PC-9 (cell line): ENCODE results near the gene JARID2. TPM values are rescaled to one million over a fixed set of nuclear protein-coding genes. Genes with fewer than 3 reads are reported as not detected.

Experiments
- BruUV-seq: library from RNA; stranded (reverse); fragments of 400-500 nt; replicated peaks from 2 replicates; lab custom pipeline; 2021; lab: Mats Ljungman, UMichigan
- CTCF ChIA-PET: fragments of 300-600 bp; sonication (Branson Sonifier 250); formaldehyde crosslinking; loops from one replicate; lab custom pipeline; 2022; ENCODE audit warnings: antibody characterized with exemption; lab: Charles Lee
- POLR2A ChIA-PET: fragments of 300-600 bp; sonication (Branson Sonifier 250); formaldehyde crosslinking; loops from one replicate; lab custom pipeline; 2022; ENCODE audit warnings: antibody characterized with exemption; ENCODE audit not compliant: unreplicated experiment; lab: Charles Lee
- DNase-seq, 2 experiments: peaks; one replicate each; pipeline versions ENCODE4 v3.0.0 to v3.0.0-alpha.2; 2015 to 2022; ENCODE audit warnings: mixed read lengths in 1 of 2
- H2AFZ ChIP-seq: fragments of 200-600 bp; sonication (generic); 2 replicates; pipeline ENCODE4 v1.8.1; 2017; ENCODE audit warnings: antibody characterized with exemption
- H3F3A ChIP-seq: fragments of 200-600 bp; sonication (generic); 2 replicates; pipeline ENCODE4 v1.8.1; 2017; ENCODE audit warnings: antibody characterized with exemption, mild to moderate bottlenecking, low read depth; ENCODE audit not compliant: insufficient read depth
- H3K27ac ChIP-seq: fragments of 200-600 bp; sonication (generic); 2 replicates; pipeline ENCODE4 v1.6.1; 2016; ENCODE audit warnings: mixed run types
- H3K27me3 ChIP-seq: fragments of 200-600 bp; sonication (generic); 2 replicates; pipeline ENCODE4 v1.6.1; 2016; ENCODE audit warnings: low read depth, mixed run types; ENCODE audit not compliant: insufficient read depth
- H3K36me3 ChIP-seq: fragments of 200-600 bp; sonication (generic); 2 replicates; pipeline ENCODE4 v1.6.1; 2016; ENCODE audit warnings: low read depth, mixed run types
- H3K4me1 ChIP-seq: fragments of 200-600 bp; sonication (generic); replicated peaks from 2 replicates; pipeline ENCODE4 v1.6.1; 2016; ENCODE audit warnings: mixed run types; ENCODE audit not compliant: insufficient read depth
- H3K4me2 ChIP-seq: fragments of 200-600 bp; sonication (generic); 2 replicates; pipeline ENCODE4 v1.6.1; 2017; ENCODE audit warnings: mixed run types
- H3K4me3 ChIP-seq: fragments of 200-600 bp; sonication (generic); 2 replicates; pipeline ENCODE4 v1.6.1; 2016; ENCODE audit warnings: mixed run types
- H3K79me2 ChIP-seq: fragments of 200-600 bp; sonication (generic); 2 replicates; pipeline ENCODE4 v1.6.1; 2017; ENCODE audit warnings: low read depth, mixed run types
- H3K9me2 ChIP-seq: fragments of 200-600 bp; sonication (generic); 2 replicates; pipeline ENCODE4 v1.8.1; 2017; ENCODE audit warnings: mild to moderate bottlenecking; ENCODE audit not compliant: insufficient read depth
- H3K9me3 ChIP-seq: fragments of 200-600 bp; sonication (generic); 2 replicates; pipeline ENCODE4 v1.8.1; 2016; ENCODE audit warnings: low read depth; ENCODE audit not compliant: insufficient read depth
- H4K20me1 ChIP-seq: fragments of 200-600 bp; sonication (generic); 2 replicates; pipeline ENCODE4 v1.8.1; 2017; ENCODE audit not compliant: insufficient read depth
- CTCF ChIP-seq: fragments of 200-600 bp; sonication (generic); conservative IDR thresholded peaks from 2 replicates; pipeline ENCODE4 v1.6.1; 2017; ENCODE audit warnings: mixed run types, antibody characterized with exemption, mild to moderate bottlenecking, moderate library complexity
- EZH2 ChIP-seq: fragments of 200-600 bp; sonication (generic); IDR thresholded peaks from 2 replicates; pipeline ENCODE4 v1.8.0; 2017; ENCODE audit warnings: antibody characterized with exemption, low read depth
- intact Hi-C: fragments of 100-400 bp; cut with micrococcal nuclease; formaldehyde crosslinking; loops from one replicate; pipeline ENCODE4 v1.10.0; 2022; ENCODE audit not compliant: unreplicated experiment
- total RNA-seq: library from RNA; stranded (reverse); gene quantifications from 2 replicates; pipeline ENCODE4 v1.2.3, GENCODE V29; 2021

JARID2 gene
- total RNA-seq, 1 experiment from 2014 or later: 35.0 TPM

DNA sequence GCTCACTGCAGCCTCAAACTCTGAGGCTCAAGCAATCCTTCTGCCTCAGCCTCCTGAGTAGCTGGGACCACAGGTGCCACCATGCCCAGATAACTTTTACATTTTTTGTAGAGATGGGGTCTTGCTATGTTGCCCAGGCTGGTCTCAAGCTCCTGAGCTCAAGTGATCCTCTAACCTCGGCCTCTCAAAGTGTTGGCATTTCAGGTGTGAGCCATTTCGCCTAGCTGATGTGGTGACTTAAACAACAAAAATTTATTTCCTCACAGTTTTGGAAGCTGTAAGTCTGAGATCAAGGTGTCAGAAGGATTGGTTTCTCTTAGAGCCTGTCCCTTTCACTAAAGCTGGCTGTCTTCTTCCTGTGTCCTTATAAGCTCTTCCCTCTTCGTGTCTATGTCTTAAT, 15.0 kb upstream of the JARID2 start:
- H3K4me1 ChIP-seq: no peaks in the 10 kb centered on the region
- no peaks in the 10 kb centered on the region for H3K79me2 ChIP-seq
- no peaks in the 10 kb centered on the region for H3K27me3 ChIP-seq
- intact Hi-C loops: no loop called here
- ChIA-PET POLR2A (no interaction called here), CTCF (no interaction called here)
- H3K9me2 ChIP-seq: no peaks in the 10 kb centered on the region
- no TSS peak for BruUV-seq
- 0 out of 2 replicates have a peak, but pooled peaks cover 4% of the 10 kb centered on the region for H3K9me3 ChIP-seq
- H4K20me1 ChIP-seq: no peaks in the 10 kb centered on the region
- no peaks in the 10 kb centered on the region for H3K36me3 ChIP-seq
- DNase-seq: no peak
- no peaks in the 10 kb centered on the region for H3F3A ChIP-seq
- no peak overlapping the region for H2AFZ ChIP-seq
- H3K4me2 ChIP-seq: no peak overlapping the region
- H3K4me3 ChIP-seq: no peak overlapping the region
- no peak for TF ChIP-seq CTCF
- TF ChIP-seq EZH2: no peak
- H3K27ac ChIP-seq: no peak overlapping the region

DNA sequence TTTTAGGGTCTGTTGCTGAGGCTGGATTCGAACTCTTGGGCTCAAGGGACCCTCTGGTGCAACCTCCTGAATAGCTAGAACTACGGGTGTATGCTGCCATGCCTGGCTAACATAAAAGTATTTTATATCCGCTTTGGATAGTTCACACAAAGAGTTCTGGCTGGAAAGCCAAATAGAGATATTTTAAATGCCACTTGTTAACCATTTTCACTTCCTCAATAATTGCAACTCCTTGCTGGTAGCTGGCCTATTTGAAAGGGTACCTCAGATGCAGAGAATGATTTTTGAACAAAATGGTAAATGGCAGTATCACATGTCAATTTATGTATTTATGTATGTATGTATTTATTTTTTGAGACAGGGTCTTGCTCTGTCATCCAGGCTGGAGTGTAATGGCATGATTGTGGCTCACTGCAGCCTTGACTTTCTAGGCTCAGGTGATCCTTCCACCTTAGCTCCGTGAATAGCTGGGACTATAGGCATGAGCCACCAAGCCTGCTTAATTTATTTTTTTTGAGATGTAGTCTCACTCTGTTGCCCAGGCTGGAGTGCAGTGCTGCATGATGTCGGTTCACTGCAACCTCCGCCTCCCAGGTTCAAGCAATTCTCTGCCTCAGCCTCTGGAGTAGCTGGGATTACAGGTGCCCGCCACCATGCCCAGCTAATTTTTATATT, 12.9 kb upstream of the JARID2 start:
- H3F3A ChIP-seq: no peaks in the 10 kb centered on the region
- no peaks in the 10 kb centered on the region for H3K36me3 ChIP-seq
- TF ChIP-seq CTCF (no peak), EZH2 (no peak)
- ChIA-PET CTCF (no interaction called here), POLR2A (no interaction called here)
- no peaks in the 10 kb centered on the region for H3K27me3 ChIP-seq
- no peaks in the 10 kb centered on the region for H4K20me1 ChIP-seq
- H3K4me3 ChIP-seq: no peak overlapping the region
- DNase-seq: no peak
- H2AFZ ChIP-seq: no peak overlapping the region
- no peaks in the 10 kb centered on the region for H3K4me1 ChIP-seq
- H3K4me2 ChIP-seq: no peak overlapping the region
- intact Hi-C loops: no loop called here
- no peaks in the 10 kb centered on the region for H3K9me2 ChIP-seq
- BruUV-seq: no TSS peak
- no peak overlapping the region for H3K27ac ChIP-seq
- no peaks in the 10 kb centered on the region for H3K79me2 ChIP-seq
- 0 out of 2 replicates have a peak, but pooled peaks cover 4% of the 10 kb centered on the region for H3K9me3 ChIP-seq

DNA sequence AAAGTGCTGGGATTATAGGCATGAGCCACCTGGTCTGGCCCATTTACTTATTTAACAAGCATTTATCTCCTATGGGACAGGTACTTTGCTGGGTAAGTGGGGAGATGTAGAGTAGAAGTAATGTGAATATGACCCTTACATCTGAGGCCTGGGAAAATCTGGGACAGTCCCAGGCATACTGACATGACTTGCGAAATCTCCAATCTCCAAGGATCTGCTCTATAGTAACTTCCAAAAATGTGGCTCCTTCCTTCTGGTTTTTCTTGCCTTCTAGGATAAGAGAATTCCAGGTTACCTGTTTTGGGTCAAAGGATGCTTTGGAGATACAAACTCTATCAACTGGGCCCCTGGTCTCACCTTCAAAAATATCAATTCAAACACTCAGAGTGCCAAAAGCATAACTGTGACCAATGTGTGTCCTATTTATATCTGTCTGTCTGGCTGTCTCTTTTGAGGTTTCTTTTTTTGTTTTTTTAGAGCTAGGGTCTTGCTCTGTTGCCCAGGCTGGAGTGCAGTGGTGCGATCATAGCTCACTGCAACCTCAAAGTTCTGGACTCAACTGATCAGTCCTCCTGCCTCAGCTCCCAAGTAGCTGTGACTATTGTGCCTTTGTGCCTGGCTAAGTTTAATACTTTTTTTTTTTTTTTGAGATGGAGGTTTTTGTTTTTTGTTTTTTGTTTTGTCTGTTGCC, 11.7 kb upstream of the JARID2 start:
- H3K27me3 ChIP-seq: no peaks in the 10 kb centered on the region
- no peak for DNase-seq
- no peaks in the 10 kb centered on the region for H3K4me1 ChIP-seq
- no peaks in the 10 kb centered on the region for H3F3A ChIP-seq
- no peaks in the 10 kb centered on the region for H3K79me2 ChIP-seq
- no peak overlapping the region for H3K27ac ChIP-seq
- no peak overlapping the region for H3K4me2 ChIP-seq
- H3K36me3 ChIP-seq: no peaks in the 10 kb centered on the region
- no TSS peak for BruUV-seq
- H3K4me3 ChIP-seq: no peak overlapping the region
- TF ChIP-seq CTCF (no peak), EZH2 (no peak)
- no peak overlapping the region for H2AFZ ChIP-seq
- H3K9me3 ChIP-seq: no peaks in the 10 kb centered on the region
- H4K20me1 ChIP-seq: no peaks in the 10 kb centered on the region
- intact Hi-C loops: no loop called here
- ChIA-PET CTCF (interaction anchor here (0.6 kb wide), 1 partner anchor 202 kb away, joined by 5 read pairs; no protein-coding TSS in a partner anchor), POLR2A (interaction anchor here (0.8 kb wide), 1 partner anchor 88 kb away, joined by 9 read pairs; no protein-coding TSS in a partner anchor)
- H3K9me2 ChIP-seq: no peaks in the 10 kb centered on the region
